ENCODE data around the gene HOXB3. TPM values are rescaled to one million over a fixed set of nuclear protein-coding genes. Genes with fewer than 3 reads are reported as not detected.

The HOXB3 gene
- total RNA-seq, 1 experiment from 2014 or later = not detected

- H3K23me2 ChIP-seq (ENCODE audit: insufficient read length, low read depth, low read length, poor library complexity, severe bottlenecking) = no peaks in the 10 kb centered on the region
- no peak overlapping the region for H3K56ac ChIP-seq (ENCODE audit: insufficient read length, low read depth, low read length)
- no peak overlapping the region for H4K91ac ChIP-seq (ENCODE audit: insufficient read length, low read depth, low read length)
- H3K9me3 ChIP-seq (ENCODE audit: control insufficient read depth, low read depth, low read length) = no peaks in the 10 kb centered on the region
- H2AFZ ChIP-seq (ENCODE audit: low read length) = no peak overlapping the region
- no peak overlapping the region for H3K18ac ChIP-seq (ENCODE audit: insufficient read length, low read depth, low read length)
- H4K5ac ChIP-seq (ENCODE audit: insufficient read length, low read depth, low read length) = no peak overlapping the region
- no CpG with 5 or more reads among the region's 5 CpGs for WGBS (ENCODE audit: extremely low coverage, insufficient read length, low lambda C conversion rate)
- H3K23ac ChIP-seq (ENCODE audit: insufficient read length, low read depth, low read length) = no peak overlapping the region
- H2BK15ac ChIP-seq (ENCODE audit: low read depth, low read length) = no peak overlapping the region
- Mint-ChIP-seq H3K9me3 (no peaks in the 10 kb centered on the region; a peak in 1 of 5 replicates), H3K27ac (no peak overlapping the region), H3K4me3 (no peak overlapping the region), H3K27me3 (ENCODE audit: low read depth) (peaks cover 97% of the 10 kb centered on the region), H3K4me1 (peaks cover 20 to 29% of the 10 kb centered on the region in 2 experiments), H3K36me3 (ENCODE audit: insufficient read depth in 1 of 3, low read depth in 3 of 3) (no peaks in the 10 kb centered on the region)
- H3K79me2 ChIP-seq (ENCODE audit: insufficient read depth, low read length) = no peaks in the 10 kb centered on the region
- H3K14ac ChIP-seq (ENCODE audit: insufficient read depth, low read length) = no peak overlapping the region
- H4K20me1 ChIP-seq (ENCODE audit: control insufficient read depth, insufficient read depth, insufficient read length) = no peaks in the 10 kb centered on the region
- peaks cover 3% of the 10 kb centered on the region; the same call in 1 of the 2 replicates for H3K27me3 ChIP-seq (ENCODE audit: insufficient read depth, low read length)
- H3K79me1 ChIP-seq (ENCODE audit: insufficient read depth, low read depth, low read length, poor library complexity, severe bottlenecking) = no peaks in the 10 kb centered on the region
- no peak for TF ChIP-seq CTCF (conservative IDR thresholded peaks at IDR 0.05)
- H3K4ac ChIP-seq (ENCODE audit: low read depth, low read length) = no peak overlapping the region
- no peak overlapping the region for H2BK12ac ChIP-seq (ENCODE audit: insufficient read length, low read depth, low read length)
- H2AK5ac ChIP-seq (ENCODE audit: insufficient read length, low read length) = no peak overlapping the region
- no peaks in the 10 kb centered on the region for H3K4me1 ChIP-seq (ENCODE audit: insufficient read depth, low read length)
- no peak for DNase-seq
- no peak overlapping the region for H3K27ac ChIP-seq (ENCODE audit: insufficient read length, low read depth, low read length)
- no peak overlapping the region for H2BK120ac ChIP-seq (ENCODE audit: low read depth, low read length, poor library complexity, severe bottlenecking)
- no peak overlapping the region for H3K4me2 ChIP-seq (ENCODE audit: insufficient read depth, insufficient read length, low read length)
- H3T11ph ChIP-seq (ENCODE audit: low read length) = no peak overlapping the region
- H3K9ac ChIP-seq (ENCODE audit: extremely low read depth, insufficient read length, low read length) = no peak overlapping the region
- H2BK20ac ChIP-seq (ENCODE audit: low read depth, low read length, poor library complexity, severe bottlenecking) = no peak overlapping the region
- H4K8ac ChIP-seq (replicated peaks; ENCODE audit: insufficient read length, low read depth, low read length) = no peak overlapping the region
- H2BK5ac ChIP-seq (ENCODE audit: insufficient read length, low read length) = no peak overlapping the region
These were observed 90.2 kb downstream of the HOXB3 start for GRCh38 chr17:48499735-48500434.
